OCI-LY1 (cell line): ENCODE measurements around the gene RAD51B.

Experiments used
- H2AFZ ChIP-seq: fragments of 200-600 bp; sonication (generic), shearing (Covaris generic); 2 replicates; pipeline ENCODE4 v1.6.0; 2014; ENCODE audit warnings: antibody characterized with exemption, mild to moderate bottlenecking, low read length
- H3F3A ChIP-seq: fragments of 200-600 bp; sonication (generic), shearing (Covaris generic); 2 replicates; pipeline ENCODE4 v1.6.0; 2014; ENCODE audit warnings: mild to moderate bottlenecking, antibody characterized with exemption, low read length, moderate library complexity; ENCODE audit not compliant: insufficient read depth
- H3K27ac ChIP-seq: fragments of 200-600 bp; sonication (generic); 2 replicates; pipeline ENCODE4 v1.5.1; 2014; ENCODE audit warnings: low read length, mixed run types, mild to moderate bottlenecking, low read depth; ENCODE audit not compliant: poor library complexity, severe bottlenecking
- H3K27me3 ChIP-seq: fragments of 200-600 bp; sonication (generic); 2 replicates; pipeline ENCODE4 v1.6.0; 2014; ENCODE audit warnings: antibody characterized with exemption, mild to moderate bottlenecking, low read length, moderate library complexity; ENCODE audit not compliant: insufficient read depth
- H3K36me3 ChIP-seq: fragments of 200-600 bp; sonication (generic); 2 replicates; pipeline ENCODE4 v1.6.1; 2014; ENCODE audit warnings: mild to moderate bottlenecking, antibody characterized with exemption, low read length, moderate library complexity, mixed read lengths; ENCODE audit not compliant: insufficient read depth
- H3K4me1 ChIP-seq: fragments of 200-600 bp; sonication (generic); 2 replicates; pipeline ENCODE4 v1.5.1; 2014; ENCODE audit warnings: mild to moderate bottlenecking, low read length, moderate library complexity; ENCODE audit not compliant: insufficient read depth, severe bottlenecking
- H3K4me2 ChIP-seq: fragments of 200-600 bp; sonication (generic), shearing (Covaris generic); 2 replicates; pipeline ENCODE4 v1.6.1; 2014; ENCODE audit warnings: low read length
- H3K4me3 ChIP-seq: fragments of 200-600 bp; sonication (generic); 2 replicates; pipeline ENCODE4 v1.5.1; 2014; ENCODE audit warnings: low read length, low read depth, mild to moderate bottlenecking, mixed read lengths; ENCODE audit not compliant: poor library complexity, severe bottlenecking
- H3K79me2 ChIP-seq: fragments of 200-600 bp; shearing (Covaris generic); 2 replicates; pipeline ENCODE4 v1.6.1; 2016; ENCODE audit warnings: mixed run types, low read length, mixed read lengths; ENCODE audit not compliant: insufficient read depth
- H3K9ac ChIP-seq: fragments of 200-600 bp; sonication (generic), shearing (Covaris generic); 2 replicates; pipeline ENCODE4 v1.6.1; 2014; ENCODE audit warnings: mild to moderate bottlenecking, low read length, mixed read lengths
- H3K9me2 ChIP-seq: fragments of 200-600 bp; sonication (generic), shearing (Covaris generic); 2 replicates; pipeline ENCODE4 v1.6.1; 2014; ENCODE audit warnings: low read depth, mild to moderate bottlenecking, low read length, mixed read lengths
- H3K9me3 ChIP-seq: fragments of 200-600 bp; shearing (Covaris generic); 2 replicates; pipeline ENCODE4 v1.6.1; 2014; ENCODE audit warnings: low read length, mixed read lengths
- H4K20me1 ChIP-seq: fragments of 200-600 bp; sonication (generic), shearing (Covaris generic); 2 replicates; pipeline ENCODE4 v1.6.0; 2016; ENCODE audit warnings: mild to moderate bottlenecking, low read length; ENCODE audit not compliant: insufficient read depth
- EZH2 ChIP-seq: fragments of 200-600 bp; sonication (generic), shearing (Covaris generic); IDR thresholded peaks from 2 replicates; pipeline ENCODE4 v1.8.0; 2017; ENCODE audit warnings: borderline replicate concordance, mixed run types, mild to moderate bottlenecking, antibody characterized with exemption, low read length, moderate library complexity, mixed read lengths
- TF ChIP-seq, protein P1 (sequence below): fragments of 200-600 bp; sonication (generic), shearing (Covaris generic); IDR thresholded peaks from 2 replicates; pipeline ENCODE4 v1.5.1; 2017; ENCODE audit warnings: mild to moderate bottlenecking, antibody characterized with exemption, low read length, moderate library complexity, mixed read lengths

The RAD51B gene

DNA sequence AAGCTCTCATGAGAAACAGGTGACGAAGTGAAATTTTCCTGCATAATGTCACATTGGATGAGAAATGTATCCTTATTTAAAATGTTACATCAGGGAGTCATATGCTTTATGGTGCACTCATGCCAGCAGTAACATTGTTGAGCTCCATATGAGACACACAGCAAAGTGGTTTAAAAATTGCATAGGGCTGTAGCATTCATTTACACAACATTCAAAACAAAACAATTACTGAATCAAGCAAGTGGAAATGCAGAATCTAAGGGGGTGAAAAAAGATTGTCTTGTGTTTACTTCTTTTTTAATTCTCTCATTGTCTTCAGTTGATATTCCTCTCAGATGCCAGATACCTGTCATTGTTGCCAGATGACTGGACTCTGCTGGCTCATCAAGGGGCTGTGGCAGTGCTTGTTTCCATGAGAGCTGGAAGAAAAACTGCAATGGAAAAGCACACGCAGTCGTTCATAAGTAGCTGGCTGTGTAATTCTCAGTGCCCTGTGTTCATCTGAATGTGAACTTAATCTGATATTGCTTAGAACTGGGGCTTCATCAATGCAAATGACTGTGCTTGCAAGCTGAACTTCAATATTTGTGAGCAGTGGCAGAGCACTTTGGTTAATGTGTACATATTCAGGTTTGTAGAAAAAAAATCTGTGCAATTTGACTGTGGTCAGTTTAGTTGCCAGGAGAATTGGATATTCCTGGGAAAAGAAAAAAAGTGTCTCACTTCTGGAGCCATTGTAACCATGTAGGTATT is 305.6 kb downstream of the RAD51B start:
- Histone ChIP-seq H3F3A (no peaks in the 10 kb centered on the region; the same call in 1 of the 2 replicates), H2AFZ (no peak overlapping the region), H3K27ac (no peak overlapping the region), H3K9me2 (no peaks in the 10 kb centered on the region), H3K27me3 (no peaks in the 10 kb centered on the region), H3K9me3 (0 out of 2 replicates have a peak, but pooled peaks cover 2% of the 10 kb centered on the region), H3K4me2 (no peak overlapping the region), H3K4me3 (no peak overlapping the region), H3K4me1 (no peaks in the 10 kb centered on the region), H4K20me1 (no peaks in the 10 kb centered on the region), H3K36me3 (no peaks in the 10 kb centered on the region), H3K79me2 (no peaks in the 10 kb centered on the region), H3K9ac (no peak overlapping the region)
- TF ChIP-seq EZH2 = no peak
- TF ChIP-seq, protein P1, sequence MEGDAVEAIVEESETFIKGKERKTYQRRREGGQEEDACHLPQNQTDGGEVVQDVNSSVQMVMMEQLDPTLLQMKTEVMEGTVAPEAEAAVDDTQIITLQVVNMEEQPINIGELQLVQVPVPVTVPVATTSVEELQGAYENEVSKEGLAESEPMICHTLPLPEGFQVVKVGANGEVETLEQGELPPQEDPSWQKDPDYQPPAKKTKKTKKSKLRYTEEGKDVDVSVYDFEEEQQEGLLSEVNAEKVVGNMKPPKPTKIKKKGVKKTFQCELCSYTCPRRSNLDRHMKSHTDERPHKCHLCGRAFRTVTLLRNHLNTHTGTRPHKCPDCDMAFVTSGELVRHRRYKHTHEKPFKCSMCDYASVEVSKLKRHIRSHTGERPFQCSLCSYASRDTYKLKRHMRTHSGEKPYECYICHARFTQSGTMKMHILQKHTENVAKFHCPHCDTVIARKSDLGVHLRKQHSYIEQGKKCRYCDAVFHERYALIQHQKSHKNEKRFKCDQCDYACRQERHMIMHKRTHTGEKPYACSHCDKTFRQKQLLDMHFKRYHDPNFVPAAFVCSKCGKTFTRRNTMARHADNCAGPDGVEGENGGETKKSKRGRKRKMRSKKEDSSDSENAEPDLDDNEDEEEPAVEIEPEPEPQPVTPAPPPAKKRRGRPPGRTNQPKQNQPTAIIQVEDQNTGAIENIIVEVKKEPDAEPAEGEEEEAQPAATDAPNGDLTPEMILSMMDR = no peak

DNA sequence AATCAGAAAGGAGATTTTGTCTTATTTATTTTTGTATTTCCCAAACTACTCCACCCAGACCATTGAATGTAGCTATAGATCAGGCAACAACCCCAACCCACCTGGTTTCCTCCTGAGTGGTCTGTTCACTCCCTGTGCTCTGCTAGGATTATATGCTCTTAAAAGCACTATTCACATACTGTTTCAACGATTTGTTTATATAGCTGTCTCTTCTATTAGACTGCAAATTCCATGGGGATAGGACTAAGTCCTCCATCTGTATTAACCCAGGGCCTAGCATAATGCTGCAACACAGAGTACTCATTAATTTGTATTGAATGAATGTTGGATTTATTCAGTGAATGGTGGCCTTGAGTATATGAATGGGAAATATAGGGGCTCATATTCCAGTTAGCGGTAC is 307.6 kb downstream of the RAD51B start:
- H3F3A ChIP-seq = no peaks in the 10 kb centered on the region; the same call in 1 of the 2 replicates
- no peak overlapping the region for H3K4me2 ChIP-seq
- H3K27ac ChIP-seq = no peak overlapping the region
- no peaks in the 10 kb centered on the region for H3K79me2 ChIP-seq
- H4K20me1 ChIP-seq = no peaks in the 10 kb centered on the region
- no peaks in the 10 kb centered on the region for H3K9me2 ChIP-seq
- no peaks in the 10 kb centered on the region for H3K9me3 ChIP-seq
- H3K9ac ChIP-seq = no peak overlapping the region
- H2AFZ ChIP-seq = no peak overlapping the region
- no peaks in the 10 kb centered on the region for H3K4me1 ChIP-seq
- no peak for TF ChIP-seq EZH2
- TF ChIP-seq, protein P1 = no peak
- no peak overlapping the region for H3K4me3 ChIP-seq
- no peaks in the 10 kb centered on the region for H3K27me3 ChIP-seq
- H3K36me3 ChIP-seq = no peaks in the 10 kb centered on the region

DNA sequence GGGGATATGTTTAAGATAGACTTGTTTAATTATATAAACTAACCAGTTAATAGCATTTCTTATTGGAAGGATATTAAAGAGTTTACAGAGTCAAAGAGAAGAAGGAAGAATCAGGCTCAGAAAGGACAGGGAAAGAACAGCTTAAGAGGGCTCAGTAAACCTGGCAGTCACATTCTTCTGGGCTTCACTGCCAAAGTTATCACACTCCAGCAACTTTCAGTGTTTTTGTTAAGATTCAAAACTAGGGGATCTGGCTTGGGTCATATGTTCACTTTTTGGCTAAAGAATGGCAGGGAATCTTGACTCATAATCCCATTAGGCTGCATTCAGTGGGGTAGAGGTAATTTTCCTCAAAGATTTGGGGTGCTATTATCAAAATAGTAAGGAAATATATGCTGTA is 312.3 kb downstream of the RAD51B start:
- Histone ChIP-seq H3K4me3 (no peak overlapping the region), H3K27me3 (no peaks in the 10 kb centered on the region), H3K79me2 (no peaks in the 10 kb centered on the region), H3K4me2 (no peak overlapping the region), H3K9me2 (no peaks in the 10 kb centered on the region), H3K9me3 (no peaks in the 10 kb centered on the region), H3K27ac (no peak overlapping the region), H4K20me1 (no peaks in the 10 kb centered on the region), H3K9ac (no peak overlapping the region), H3K4me1 (no peaks in the 10 kb centered on the region), H3F3A (no peaks in the 10 kb centered on the region), H3K36me3 (no peaks in the 10 kb centered on the region), H2AFZ (no peak overlapping the region)
- no peak for TF ChIP-seq EZH2
- TF ChIP-seq, protein P1 = no peak
